SK-MEL-5 (cell line): ENCODE measurements around the gene S1PR3. TPM values are rescaled to one million over a fixed set of nuclear protein-coding genes. Genes with fewer than 3 reads are reported as not detected.

ENCODE experiments used
- DNase-seq: peaks from one replicate; pipeline ENCODE4 v3.0.0-alpha.2; 2016; ENCODE audit warnings: low read depth, low spot score
- in situ Hi-C: cut with HindIII; loops from 2 replicates; pipeline ENCODE4 v1.10.0; 2016; ENCODE audit warnings: low sequenced_read_pairs, high pct_unique_total_duplicates, low pct_unique_long_range_greater_than_20kb
- total RNA-seq: library from RNA; depleted of rRNA; stranded (reverse); fragments of >200 nt; shearing (Covaris generic); gene quantifications from 2 replicates; pipeline ENCODE4 v1.2.3, GENCODE V29; 2014; rRNA removed

S1PR3 gene
- total RNA-seq, 1 experiment from 2014 or later, result 0.50 TPM

GRCh38 chr9:89042984-89043383 lies 51.7 kb downstream of the S1PR3 start:
- DNase-seq, result no peak
- in situ Hi-C loops, result no loop called here

GRCh38 chr9:89044104-89044503 lies 52.8 kb downstream of the S1PR3 start:
- in situ Hi-C loops, result no loop called here
- DNase-seq, result no peak

GRCh38 chr9:89044881-89045280 lies 53.6 kb downstream of the S1PR3 start:
- in situ Hi-C loops, result no loop called here
- DNase-seq, result no peak

GRCh38 chr9:89046832-89047231 lies 55.6 kb downstream of the S1PR3 start:
- DNase-seq, result no peak
- in situ Hi-C loops, result no loop called here

GRCh38 chr9:89047667-89048066 lies 56.4 kb downstream of the S1PR3 start:
- DNase-seq, result no peak
- in situ Hi-C loops, result no loop called here

- no peak for DNase-seq
- in situ Hi-C loops, result no loop called here
These were observed 57.3 kb downstream of the S1PR3 start for GRCh38 chr9:89048616-89049015.

- in situ Hi-C loops, result no loop called here
- DNase-seq, result no peak
These were observed 58.4 kb downstream of the S1PR3 start for GRCh38 chr9:89049646-89050045.

GRCh38 chr9:89051421-89052025 lies 60.3 kb downstream of the S1PR3 start:
- in situ Hi-C loops, result no loop called here
- no peak for DNase-seq

GRCh38 chr9:89052470-89053097 lies 61.3 kb downstream of the S1PR3 start:
- DNase-seq, result no peak
- in situ Hi-C loops, result no loop called here

- no peak for DNase-seq
- in situ Hi-C loops, result no loop called here
These were observed 62.0 kb downstream of the S1PR3 start for GRCh38 chr9:89053301-89053700.

Other genes starting within 250 kb of the S1PR3 start
- 0.03 TPM in 1 of 2 replicates, not detected in the other for gene SHC3, start 187.3 kb downstream of the S1PR3 start, total RNA-seq